ENCODE measurements around the gene WIPI1.

DNA sequence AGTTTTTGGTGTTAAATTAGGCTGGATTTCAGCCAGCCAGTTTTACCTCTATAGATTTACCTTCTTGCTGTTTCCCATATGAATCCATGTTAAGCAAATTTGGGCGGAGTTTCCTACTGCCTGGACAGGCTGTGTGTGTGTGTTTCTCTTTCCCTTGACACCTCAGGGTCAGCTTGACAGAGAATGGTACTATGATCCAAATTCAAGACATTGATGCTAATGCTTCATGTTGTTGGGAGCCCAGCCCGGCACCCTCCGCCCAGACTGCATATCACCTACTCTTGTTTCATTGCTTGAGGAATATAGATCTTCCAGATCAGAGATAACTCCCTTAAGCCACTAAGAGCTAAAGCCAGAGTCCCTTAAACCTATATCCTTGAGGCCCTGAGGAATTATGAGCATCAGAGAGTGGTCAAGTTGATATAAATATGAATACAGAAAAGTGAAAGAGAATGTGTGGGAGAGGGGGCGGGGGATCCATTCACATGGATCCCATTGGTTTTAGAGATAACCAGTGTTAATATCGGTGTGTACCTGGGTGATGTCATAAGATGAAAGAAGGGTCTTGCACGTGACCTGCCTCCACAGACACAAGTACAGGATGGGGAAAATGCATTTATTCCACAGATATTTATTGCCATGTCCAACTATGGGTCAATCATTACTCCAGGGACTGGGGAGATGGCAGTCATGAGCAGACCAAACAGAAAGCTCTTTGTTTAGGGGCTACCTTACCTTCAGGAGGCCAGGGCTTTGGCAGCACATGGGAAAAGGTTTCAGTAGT lies 69.7 kb downstream of the WIPI1 start:
- TF ChIP-seq ATF7 (IDR thresholded peaks at IDR 0.05; ENCODE audit: low read depth) (no peak), EZH2 (IDR thresholded peaks at IDR 0.05; ENCODE audit: borderline replicate concordance, control insufficient read depth, low read depth, low read length) (no peak), SRF (IDR thresholded peaks at IDR 0.05; ENCODE audit: low read depth in 2 of 2, low read length in 2 of 2) (no peak), SPI1 (IDR thresholded peaks at IDR 0.05; ENCODE audit: borderline replicate concordance, insufficient read depth, low read depth, low read length) (no peak)
- TF ChIP-seq, protein P1, sequence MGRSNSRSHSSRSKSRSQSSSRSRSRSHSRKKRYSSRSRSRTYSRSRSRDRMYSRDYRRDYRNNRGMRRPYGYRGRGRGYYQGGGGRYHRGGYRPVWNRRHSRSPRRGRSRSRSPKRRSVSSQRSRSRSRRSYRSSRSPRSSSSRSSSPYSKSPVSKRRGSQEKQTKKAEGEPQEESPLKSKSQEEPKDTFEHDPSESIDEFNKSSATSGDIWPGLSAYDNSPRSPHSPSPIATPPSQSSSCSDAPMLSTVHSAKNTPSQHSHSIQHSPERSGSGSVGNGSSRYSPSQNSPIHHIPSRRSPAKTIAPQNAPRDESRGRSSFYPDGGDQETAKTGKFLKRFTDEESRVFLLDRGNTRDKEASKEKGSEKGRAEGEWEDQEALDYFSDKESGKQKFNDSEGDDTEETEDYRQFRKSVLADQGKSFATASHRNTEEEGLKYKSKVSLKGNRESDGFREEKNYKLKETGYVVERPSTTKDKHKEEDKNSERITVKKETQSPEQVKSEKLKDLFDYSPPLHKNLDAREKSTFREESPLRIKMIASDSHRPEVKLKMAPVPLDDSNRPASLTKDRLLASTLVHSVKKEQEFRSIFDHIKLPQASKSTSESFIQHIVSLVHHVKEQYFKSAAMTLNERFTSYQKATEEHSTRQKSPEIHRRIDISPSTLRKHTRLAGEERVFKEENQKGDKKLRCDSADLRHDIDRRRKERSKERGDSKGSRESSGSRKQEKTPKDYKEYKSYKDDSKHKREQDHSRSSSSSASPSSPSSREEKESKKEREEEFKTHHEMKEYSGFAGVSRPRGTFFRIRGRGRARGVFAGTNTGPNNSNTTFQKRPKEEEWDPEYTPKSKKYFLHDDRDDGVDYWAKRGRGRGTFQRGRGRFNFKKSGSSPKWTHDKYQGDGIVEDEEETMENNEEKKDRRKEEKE (IDR thresholded peaks at IDR 0.05): no peak
- TF ChIP-seq, protein P2, sequence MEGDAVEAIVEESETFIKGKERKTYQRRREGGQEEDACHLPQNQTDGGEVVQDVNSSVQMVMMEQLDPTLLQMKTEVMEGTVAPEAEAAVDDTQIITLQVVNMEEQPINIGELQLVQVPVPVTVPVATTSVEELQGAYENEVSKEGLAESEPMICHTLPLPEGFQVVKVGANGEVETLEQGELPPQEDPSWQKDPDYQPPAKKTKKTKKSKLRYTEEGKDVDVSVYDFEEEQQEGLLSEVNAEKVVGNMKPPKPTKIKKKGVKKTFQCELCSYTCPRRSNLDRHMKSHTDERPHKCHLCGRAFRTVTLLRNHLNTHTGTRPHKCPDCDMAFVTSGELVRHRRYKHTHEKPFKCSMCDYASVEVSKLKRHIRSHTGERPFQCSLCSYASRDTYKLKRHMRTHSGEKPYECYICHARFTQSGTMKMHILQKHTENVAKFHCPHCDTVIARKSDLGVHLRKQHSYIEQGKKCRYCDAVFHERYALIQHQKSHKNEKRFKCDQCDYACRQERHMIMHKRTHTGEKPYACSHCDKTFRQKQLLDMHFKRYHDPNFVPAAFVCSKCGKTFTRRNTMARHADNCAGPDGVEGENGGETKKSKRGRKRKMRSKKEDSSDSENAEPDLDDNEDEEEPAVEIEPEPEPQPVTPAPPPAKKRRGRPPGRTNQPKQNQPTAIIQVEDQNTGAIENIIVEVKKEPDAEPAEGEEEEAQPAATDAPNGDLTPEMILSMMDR (IDR thresholded peaks at IDR 0.05 in 2 of 3, conservative IDR thresholded peaks at IDR 0.05 in 1 of 3; ENCODE audit: control insufficient read depth in 2 of 3, extremely low read depth in 1 of 3, insufficient read depth in 1 of 3, low read depth in 3 of 3, low read length in 3 of 3): no peak
- TF ChIP-seq, protein P3, sequence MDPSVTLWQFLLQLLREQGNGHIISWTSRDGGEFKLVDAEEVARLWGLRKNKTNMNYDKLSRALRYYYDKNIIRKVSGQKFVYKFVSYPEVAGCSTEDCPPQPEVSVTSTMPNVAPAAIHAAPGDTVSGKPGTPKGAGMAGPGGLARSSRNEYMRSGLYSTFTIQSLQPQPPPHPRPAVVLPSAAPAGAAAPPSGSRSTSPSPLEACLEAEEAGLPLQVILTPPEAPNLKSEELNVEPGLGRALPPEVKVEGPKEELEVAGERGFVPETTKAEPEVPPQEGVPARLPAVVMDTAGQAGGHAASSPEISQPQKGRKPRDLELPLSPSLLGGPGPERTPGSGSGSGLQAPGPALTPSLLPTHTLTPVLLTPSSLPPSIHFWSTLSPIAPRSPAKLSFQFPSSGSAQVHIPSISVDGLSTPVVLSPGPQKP (IDR thresholded peaks at IDR 0.05; ENCODE audit: low read depth, low read length): no peak
- TF ChIP-seq, protein P4, sequence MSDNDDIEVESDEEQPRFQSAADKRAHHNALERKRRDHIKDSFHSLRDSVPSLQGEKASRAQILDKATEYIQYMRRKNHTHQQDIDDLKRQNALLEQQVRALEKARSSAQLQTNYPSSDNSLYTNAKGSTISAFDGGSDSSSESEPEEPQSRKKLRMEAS (IDR thresholded peaks at IDR 0.05; ENCODE audit: low read depth, low read length): no peak
